AG04449 (cell line): ENCODE results near the gene SPRR5.
A peak's percentile ranks its signal among the peaks of the same experiment; 100 is the strongest.

Experiments
- CTCF ChIA-PET: fragments of 350-600 bp; formaldehyde crosslinking; extraction: SDS; loops from one replicate; lab custom pipeline; 2021; ENCODE audit warnings: antibody characterized with exemption; lab: Yijun Ruan, JAX
- POLR2A ChIA-PET: fragments of 400-600, 350-600 bp; formaldehyde crosslinking; extraction: SDS; loops from one replicate; lab custom pipeline; 2020; ENCODE audit warnings: antibody characterized with exemption, inconsistent platforms; lab: Yijun Ruan, JAX
- DNase-seq: peaks from one replicate; pipeline ENCODE4 v3.0.0-alpha.2; 2010; ENCODE audit warnings: low read depth, low spot score
- H3K4me3 ChIP-seq: 2 replicates; pipeline ENCODE4 v1.5.1; 2011; ENCODE audit warnings: low read depth, mild to moderate bottlenecking, control low read depth, low read length
- CTCF ChIP-seq: IDR thresholded peaks from one replicate; pipeline ENCODE4 v1.5.1; 2011; ENCODE audit warnings: mild to moderate bottlenecking, moderate library complexity, low read length, control low read depth, inconsistent platforms; ENCODE audit not compliant: insufficient read depth; ENCODE audit errors: missing control alignments

SPRR5 gene

GRCh38 chr1:152919071-152919470 lies 27.9 kb upstream of the SPRR5 start:
- no peak overlapping the region for H3K4me3 ChIP-seq
- ChIA-PET POLR2A (no interaction called here), CTCF (interaction anchor here (0.7 to 21.3 kb wide), 2 partner anchors 13 to 48 kb away, joined by 4 to 203 read pairs; no protein-coding TSS in a partner anchor)
- TF ChIP-seq CTCF, result no peak
- DNase-seq, result no peak

- ChIA-PET CTCF (interaction anchor here (2.7 to 6.0 kb wide), 2 partner anchors 53 to 272 kb away, joined by 8 to 375 read pairs; no protein-coding TSS in a partner anchor), POLR2A (no interaction called here)
- TF ChIP-seq CTCF, result no peak
Observed at GRCh38 chr1:152924191-152924590, 22.8 kb upstream of the SPRR5 start.

GRCh38 chr1:152926091-152926490 lies 20.9 kb upstream of the SPRR5 start:
- POLR2A ChIA-PET, result no interaction called here
- peak; percentile 37 for DNase-seq
- CTCF ChIA-PET, result interaction anchor here (0.6 to 6.0 kb wide), 27 partner anchors 9 to 447 kb away, joined by 3 to 375 read pairs (median 6); partner anchors contain the start of genes IVL and SMCP
- no peak overlapping the region for H3K4me3 ChIP-seq
- peak; percentile 76 for TF ChIP-seq CTCF

More at GRCh38 chr1:152924191-152924590, 22.8 kb upstream of the SPRR5 start:
- H3K4me3 ChIP-seq, result no peak overlapping the region
- no peak for DNase-seq

- ChIA-PET POLR2A (no interaction called here), CTCF (interaction anchor here (0.8 to 3.7 kb wide), 3 partner anchors 16 to 63 kb away, joined by 3 to 52 read pairs (median 5); no protein-coding TSS in a partner anchor)
- no peak overlapping the region for H3K4me3 ChIP-seq
- no peak for DNase-seq
- TF ChIP-seq CTCF, result no peak
Observed at GRCh38 chr1:152928671-152929070, 18.3 kb upstream of the SPRR5 start.

- ChIA-PET CTCF (interaction anchor here (4.8 kb wide), 1 partner anchor 62 kb away, joined by 29 read pairs; no protein-coding TSS in a partner anchor), POLR2A (no interaction called here)
- H3K4me3 ChIP-seq, result no peak overlapping the region
- no peak for DNase-seq
- TF ChIP-seq CTCF, result no peak
Observed at GRCh38 chr1:152932170-152932811, 14.7 kb upstream of the SPRR5 start.

GRCh38 chr1:152933196-152933595 lies 13.8 kb upstream of the SPRR5 start:
- TF ChIP-seq CTCF, result no peak
- DNase-seq, result no peak
- no peak overlapping the region for H3K4me3 ChIP-seq
- POLR2A ChIA-PET, result no interaction called here
- CTCF ChIA-PET, result interaction anchor here (4.8 kb wide), 1 partner anchor 63 kb away, joined by 29 read pairs; no protein-coding TSS in a partner anchor
